DLD1 (cell line): ENCODE data around the gene DND1.
"Not testable (repeated sequence)": the region's sequence is repeated elsewhere in the genome, so short reads cannot be mapped to it uniquely, and the experiment has no call there.

Experiments
- in situ Hi-C: cut with HindIII; loops from 2 replicates; pipeline ENCODE4 v1.10.0; 2017; ENCODE audit warnings: low sequenced_read_pairs

Gene DND1

GRCh38 chr5:140631831-140632365, 41.5 kb downstream of the DND1 start:
- in situ Hi-C loops = no loop called here

- in situ Hi-C loops = no loop called here
Observed at GRCh38 chr5:140631036-140631417, 42.3 kb downstream of the DND1 start.

- in situ Hi-C loops = no loop called here
Observed at GRCh38 chr5:140630292-140631035, 42.9 kb downstream of the DND1 start.

- in situ Hi-C loops = no loop called here
Observed at GRCh38 chr5:140628711-140629110, 44.7 kb downstream of the DND1 start.

- in situ Hi-C loops = no loop called here
Observed at GRCh38 chr5:140627972-140628371, 45.4 kb downstream of the DND1 start.

GRCh38 chr5:140624886-140625285, 48.5 kb downstream of the DND1 start:
- in situ Hi-C loops = not testable (repeated sequence)

- in situ Hi-C loops = not testable (repeated sequence)
Observed at GRCh38 chr5:140623061-140623460, 50.3 kb downstream of the DND1 start.

- in situ Hi-C loops = no loop called here
Observed at GRCh38 chr5:140622301-140622700, 51.1 kb downstream of the DND1 start.
